ENCODE measurements around the gene GYS1. TPM values are rescaled to one million over a fixed set of nuclear protein-coding genes. Genes with fewer than 3 reads are reported as not detected.

The GYS1 gene
- total and polyA plus RNA-seq, 2 of the 8 experiments (the other 6 are each of a cell fraction or from before 2014, with no cell fraction given): 30.0 to 38.7 TPM

- Histone ChIP-seq H2BK12ac (ENCODE audit: low read depth, low read length) (no peak within 1 kb of the TSS), H2BK20ac (ENCODE audit: low read length) (no peak within 1 kb of the TSS), H3K56ac (replicated peaks; ENCODE audit: insufficient read length, low read depth, low read length) (no peak within 1 kb of the TSS), H3K4me1 (replicated peaks in 1 of 4; ENCODE audit: control insufficient read depth in 3 of 4, insufficient read depth in 4 of 4, low read length in 3 of 4) (peaks cover 0 to 17% (median 8%) of the 10 kb centered on the region in 4 experiments; a peak in 5 of 7 replicates), H2BK5ac (ENCODE audit: low read depth, low read length) (no peak within 1 kb of the TSS), H3K4me2 (ENCODE audit: insufficient read depth in 1 of 2, low read depth in 2 of 2, low read length in 2 of 2) (peak within 1 kb of the TSS; percentile 78 to 82), H3K4me3 (ENCODE audit: extremely low read depth in 1 of 4, insufficient read depth in 2 of 4, low read depth in 3 of 4, low read length in 4 of 4) (peak within 1 kb of the TSS; percentile 27 to 68 (median 40)), H3K27ac (ENCODE audit: low read depth, low read length) (no peak within 1 kb of the TSS), H2BK15ac (ENCODE audit: low read length) (no peak within 1 kb of the TSS), H3K36me3 (ENCODE audit: control insufficient read depth in 2 of 4, insufficient read depth in 4 of 4, low read length in 3 of 4) (peaks cover 5 to 19% (median 10%) of the 10 kb centered on the region in 4 experiments; a peak in 7 of 8 replicates), H2BK120ac (replicated peaks; ENCODE audit: low read depth, low read length) (no peak within 1 kb of the TSS), H4K91ac (replicated peaks; ENCODE audit: insufficient read length, low read length) (no peak within 1 kb of the TSS), H3K23me2 (ENCODE audit: low read depth, low read length) (peaks cover 6% of the 10 kb centered on the region; the same call in 1 of the 2 replicates), H3K9ac (replicated peaks in 1 of 4; ENCODE audit: extremely low read depth in 1 of 4, low read depth in 3 of 4, low read length in 3 of 4) (no peak within 1 kb of the TSS), H3K9me3 (ENCODE audit: insufficient read depth in 2 of 2, low read depth in 1 of 2, low read length in 1 of 2) (no peaks in the 10 kb centered on the region), H4K8ac (ENCODE audit: extremely low read depth, insufficient read depth, low read length) (no peak within 1 kb of the TSS), H3K14ac (ENCODE audit: insufficient read length) (no peak within 1 kb of the TSS), H3K79me1 (ENCODE audit: low read depth, low read length) (no peaks in the 10 kb centered on the region), H3K23ac (ENCODE audit: insufficient read length) (no peak within 1 kb of the TSS), H3K27me3 (replicated peaks in 1 of 4; ENCODE audit: control insufficient read depth in 3 of 4, extremely low read depth in 1 of 4, insufficient read depth in 3 of 4, low read length in 3 of 4) (peaks cover 0 to 15% (median 12%) of the 10 kb centered on the region in 4 experiments; a peak in 6 of 7 replicates), H3K18ac (ENCODE audit: extremely low read depth, low read length) (peak within 1 kb of the TSS; percentile 2; the same call in 1 of the 2 replicates), H2AK5ac (ENCODE audit: low read depth, low read length) (no peak within 1 kb of the TSS), H4K5ac (ENCODE audit: insufficient read length, low read depth, low read length) (no peak within 1 kb of the TSS), H4K20me1 (replicated peaks in 1 of 2; ENCODE audit: control insufficient read depth in 1 of 2, insufficient read depth in 2 of 2, low read length in 2 of 2) (peaks cover 0 to 2% of the 10 kb centered on the region in 2 experiments), H3K4ac (replicated peaks; ENCODE audit: insufficient read length, low read depth, low read length) (no peak within 1 kb of the TSS), H2AFZ (ENCODE audit: low read length) (no peak within 1 kb of the TSS), H3K79me2 (ENCODE audit: control insufficient read depth in 1 of 2, insufficient read depth in 2 of 2, low read length in 2 of 2) (no peaks in the 10 kb centered on the region)
- 68% methylated on average over 17 of the region's 17 CpGs; no CpG with 5 or more reads in 1 of the 2 experiments for WGBS, 2 experiments (ENCODE audit: extremely low coverage in 1 of 2, insufficient coverage in 1 of 2, insufficient read length in 1 of 2, insufficient replicate concordance in 2 of 2, low coverage in 1 of 2, low lambda C conversion rate in 2 of 2, missing lambda C conversion rate in 1 of 2)
- DNase-seq (ENCODE audit: low read depth in 1 of 2, low spot score in 2 of 2): no peak
- ChIA-PET POLR2A (ENCODE audit: partially characterized antibody) (interaction anchor here (0.6 to 1.5 kb wide), 3 partner anchors 17 to 46 kb away, joined by 3 to 4 read pairs (median 3); no protein-coding TSS in a partner anchor), CTCF (ENCODE audit: partially characterized antibody) (interaction anchor here (0.7 to 8.1 kb wide), 5 partner anchors 9 to 229 kb away, joined by 3 to 46 read pairs (median 6); no protein-coding TSS in a partner anchor)
- FAIRE-seq: no peak
- TF ChIP-seq TAF7 (optimal IDR thresholded peaks at IDR 0.05; ENCODE audit: borderline replicate concordance, low read depth, low read length) (no peak), RFX5 (IDR thresholded peaks at IDR 0.05; ENCODE audit: borderline replicate concordance, low read depth, low read length) (no peak), CTCF (IDR thresholded peaks at IDR 0.05; ENCODE audit: control extremely low read depth in 1 of 3, insufficient read depth in 1 of 3, low read depth in 1 of 3, low read length in 3 of 3) (peak; percentile 0 to 38 (median 30); a peak in 3 of 4 replicates)
These were observed 24.0 kb upstream of the GYS1 start, which contains the start of gene LHB for GRCh38 chr19:49017041-49017665. LHB (minus strand) TSS chr19:49017091; CDS start chr19:49017081, 10 bp downstream.

Measured in H1 (cell line).